ENCODE data around the gene GP9. TPM values are rescaled to one million over a fixed set of nuclear protein-coding genes. Genes with fewer than 3 reads are reported as not detected.

Gene GP9
- total and polyA plus RNA-seq, 4 donors: 0.16 to 12.0 TPM; not detected in 2

DNA sequence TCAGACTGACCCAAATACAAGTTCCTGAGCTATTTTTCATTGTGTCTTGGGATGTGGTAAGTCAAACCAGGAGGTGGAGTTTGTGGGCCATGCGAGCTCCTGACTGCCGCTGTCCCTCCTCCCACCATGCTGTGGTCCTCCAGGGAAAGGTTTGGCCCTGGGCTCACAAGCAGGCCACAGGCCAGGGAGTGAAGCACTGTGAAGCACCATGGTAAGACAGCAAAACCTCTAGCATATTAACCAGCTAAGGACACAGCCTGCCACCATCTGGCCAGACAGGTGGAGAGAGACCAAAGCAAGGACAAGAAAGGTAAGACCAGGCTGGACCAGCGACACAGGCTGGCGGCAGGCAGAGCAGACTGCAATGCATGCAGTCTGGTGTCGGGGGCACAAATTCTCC is 45.7 kb downstream of the GP9 start:
- H3K36me3 ChIP-seq (ENCODE audit: control insufficient read depth in 4 of 4, insufficient read depth in 3 of 4, low read depth in 1 of 4, low read length in 3 of 4): peaks cover 0 to 20% (median 11%) of the 10 kb centered on the region in 4 donors
- no peak for TF ChIP-seq SP1 (IDR thresholded peaks at IDR 0.05)
- no peak for TF ChIP-seq HNF4A (conservative IDR thresholded peaks at IDR 0.05)
- TF ChIP-seq, protein P1, sequence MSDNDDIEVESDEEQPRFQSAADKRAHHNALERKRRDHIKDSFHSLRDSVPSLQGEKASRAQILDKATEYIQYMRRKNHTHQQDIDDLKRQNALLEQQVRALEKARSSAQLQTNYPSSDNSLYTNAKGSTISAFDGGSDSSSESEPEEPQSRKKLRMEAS (IDR thresholded peaks at IDR 0.05): no peak
- TF ChIP-seq, protein P2, sequence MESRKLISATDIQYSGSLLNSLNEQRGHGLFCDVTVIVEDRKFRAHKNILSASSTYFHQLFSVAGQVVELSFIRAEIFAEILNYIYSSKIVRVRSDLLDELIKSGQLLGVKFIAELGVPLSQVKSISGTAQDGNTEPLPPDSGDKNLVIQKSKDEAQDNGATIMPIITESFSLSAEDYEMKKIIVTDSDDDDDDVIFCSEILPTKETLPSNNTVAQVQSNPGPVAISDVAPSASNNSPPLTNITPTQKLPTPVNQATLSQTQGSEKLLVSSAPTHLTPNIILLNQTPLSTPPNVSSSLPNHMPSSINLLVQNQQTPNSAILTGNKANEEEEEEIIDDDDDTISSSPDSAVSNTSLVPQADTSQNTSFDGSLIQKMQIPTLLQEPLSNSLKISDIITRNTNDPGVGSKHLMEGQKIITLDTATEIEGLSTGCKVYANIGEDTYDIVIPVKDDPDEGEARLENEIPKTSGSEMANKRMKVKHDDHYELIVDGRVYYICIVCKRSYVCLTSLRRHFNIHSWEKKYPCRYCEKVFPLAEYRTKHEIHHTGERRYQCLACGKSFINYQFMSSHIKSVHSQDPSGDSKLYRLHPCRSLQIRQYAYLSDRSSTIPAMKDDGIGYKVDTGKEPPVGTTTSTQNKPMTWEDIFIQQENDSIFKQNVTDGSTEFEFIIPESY (IDR thresholded peaks at IDR 0.05): no peak
- TF ChIP-seq FOXA2 (IDR thresholded peaks at IDR 0.05): no peak
- TF ChIP-seq, protein P3, sequence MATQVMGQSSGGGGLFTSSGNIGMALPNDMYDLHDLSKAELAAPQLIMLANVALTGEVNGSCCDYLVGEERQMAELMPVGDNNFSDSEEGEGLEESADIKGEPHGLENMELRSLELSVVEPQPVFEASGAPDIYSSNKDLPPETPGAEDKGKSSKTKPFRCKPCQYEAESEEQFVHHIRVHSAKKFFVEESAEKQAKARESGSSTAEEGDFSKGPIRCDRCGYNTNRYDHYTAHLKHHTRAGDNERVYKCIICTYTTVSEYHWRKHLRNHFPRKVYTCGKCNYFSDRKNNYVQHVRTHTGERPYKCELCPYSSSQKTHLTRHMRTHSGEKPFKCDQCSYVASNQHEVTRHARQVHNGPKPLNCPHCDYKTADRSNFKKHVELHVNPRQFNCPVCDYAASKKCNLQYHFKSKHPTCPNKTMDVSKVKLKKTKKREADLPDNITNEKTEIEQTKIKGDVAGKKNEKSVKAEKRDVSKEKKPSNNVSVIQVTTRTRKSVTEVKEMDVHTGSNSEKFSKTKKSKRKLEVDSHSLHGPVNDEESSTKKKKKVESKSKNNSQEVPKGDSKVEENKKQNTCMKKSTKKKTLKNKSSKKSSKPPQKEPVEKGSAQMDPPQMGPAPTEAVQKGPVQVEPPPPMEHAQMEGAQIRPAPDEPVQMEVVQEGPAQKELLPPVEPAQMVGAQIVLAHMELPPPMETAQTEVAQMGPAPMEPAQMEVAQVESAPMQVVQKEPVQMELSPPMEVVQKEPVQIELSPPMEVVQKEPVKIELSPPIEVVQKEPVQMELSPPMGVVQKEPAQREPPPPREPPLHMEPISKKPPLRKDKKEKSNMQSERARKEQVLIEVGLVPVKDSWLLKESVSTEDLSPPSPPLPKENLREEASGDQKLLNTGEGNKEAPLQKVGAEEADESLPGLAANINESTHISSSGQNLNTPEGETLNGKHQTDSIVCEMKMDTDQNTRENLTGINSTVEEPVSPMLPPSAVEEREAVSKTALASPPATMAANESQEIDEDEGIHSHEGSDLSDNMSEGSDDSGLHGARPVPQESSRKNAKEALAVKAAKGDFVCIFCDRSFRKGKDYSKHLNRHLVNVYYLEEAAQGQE (IDR thresholded peaks at IDR 0.05): no peak
- TF ChIP-seq JUND (IDR thresholded peaks at IDR 0.05): no peak
- TF ChIP-seq, protein P4, sequence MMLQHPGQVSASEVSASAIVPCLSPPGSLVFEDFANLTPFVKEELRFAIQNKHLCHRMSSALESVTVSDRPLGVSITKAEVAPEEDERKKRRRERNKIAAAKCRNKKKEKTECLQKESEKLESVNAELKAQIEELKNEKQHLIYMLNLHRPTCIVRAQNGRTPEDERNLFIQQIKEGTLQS (IDR thresholded peaks at IDR 0.05): no peak
- TF ChIP-seq TAF1 (conservative IDR thresholded peaks at IDR 0.05): no peak
- TF ChIP-seq EGR1 (IDR thresholded peaks at IDR 0.05; ENCODE audit: low read depth in 2 of 2): no peak
- no peak for TF ChIP-seq RXRA (IDR thresholded peaks at IDR 0.05)
- TF ChIP-seq, protein P5, sequence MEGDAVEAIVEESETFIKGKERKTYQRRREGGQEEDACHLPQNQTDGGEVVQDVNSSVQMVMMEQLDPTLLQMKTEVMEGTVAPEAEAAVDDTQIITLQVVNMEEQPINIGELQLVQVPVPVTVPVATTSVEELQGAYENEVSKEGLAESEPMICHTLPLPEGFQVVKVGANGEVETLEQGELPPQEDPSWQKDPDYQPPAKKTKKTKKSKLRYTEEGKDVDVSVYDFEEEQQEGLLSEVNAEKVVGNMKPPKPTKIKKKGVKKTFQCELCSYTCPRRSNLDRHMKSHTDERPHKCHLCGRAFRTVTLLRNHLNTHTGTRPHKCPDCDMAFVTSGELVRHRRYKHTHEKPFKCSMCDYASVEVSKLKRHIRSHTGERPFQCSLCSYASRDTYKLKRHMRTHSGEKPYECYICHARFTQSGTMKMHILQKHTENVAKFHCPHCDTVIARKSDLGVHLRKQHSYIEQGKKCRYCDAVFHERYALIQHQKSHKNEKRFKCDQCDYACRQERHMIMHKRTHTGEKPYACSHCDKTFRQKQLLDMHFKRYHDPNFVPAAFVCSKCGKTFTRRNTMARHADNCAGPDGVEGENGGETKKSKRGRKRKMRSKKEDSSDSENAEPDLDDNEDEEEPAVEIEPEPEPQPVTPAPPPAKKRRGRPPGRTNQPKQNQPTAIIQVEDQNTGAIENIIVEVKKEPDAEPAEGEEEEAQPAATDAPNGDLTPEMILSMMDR (IDR thresholded peaks at IDR 0.05; ENCODE audit: low read depth, low read length, missing input control): no peak
- no peak for TF ChIP-seq RAD21 (IDR thresholded peaks at IDR 0.05)
- H3K9ac ChIP-seq (ENCODE audit: low read depth in 1 of 2, low read length in 2 of 2): no peak overlapping the region
- DNase-seq (ENCODE audit: low spot score): no peak
- no peaks in the 10 kb centered on the region for H3K27me3 ChIP-seq (ENCODE audit: control insufficient read depth in 4 of 4, insufficient read depth in 4 of 4, low read length in 3 of 4)
- no peak overlapping the region for H3K27ac ChIP-seq (ENCODE audit: low read depth in 1 of 2, low read length in 2 of 2)
- peaks cover 7 to 57% (median 47%) of the 10 kb centered on the region in 4 donors for H3K4me1 ChIP-seq (ENCODE audit: control insufficient read depth in 4 of 4, insufficient read depth in 4 of 4, low read length in 3 of 4)
- 80% methylated on average over 5 of the region's 5 CpGs for WGBS
- no peaks in the 10 kb centered on the region for H3K9me3 ChIP-seq (ENCODE audit: control insufficient read depth in 4 of 4, low read length in 3 of 4)
- H3K4me3 ChIP-seq (ENCODE audit: low read depth in 1 of 3, low read length in 3 of 3): no peak overlapping the region

DNA sequence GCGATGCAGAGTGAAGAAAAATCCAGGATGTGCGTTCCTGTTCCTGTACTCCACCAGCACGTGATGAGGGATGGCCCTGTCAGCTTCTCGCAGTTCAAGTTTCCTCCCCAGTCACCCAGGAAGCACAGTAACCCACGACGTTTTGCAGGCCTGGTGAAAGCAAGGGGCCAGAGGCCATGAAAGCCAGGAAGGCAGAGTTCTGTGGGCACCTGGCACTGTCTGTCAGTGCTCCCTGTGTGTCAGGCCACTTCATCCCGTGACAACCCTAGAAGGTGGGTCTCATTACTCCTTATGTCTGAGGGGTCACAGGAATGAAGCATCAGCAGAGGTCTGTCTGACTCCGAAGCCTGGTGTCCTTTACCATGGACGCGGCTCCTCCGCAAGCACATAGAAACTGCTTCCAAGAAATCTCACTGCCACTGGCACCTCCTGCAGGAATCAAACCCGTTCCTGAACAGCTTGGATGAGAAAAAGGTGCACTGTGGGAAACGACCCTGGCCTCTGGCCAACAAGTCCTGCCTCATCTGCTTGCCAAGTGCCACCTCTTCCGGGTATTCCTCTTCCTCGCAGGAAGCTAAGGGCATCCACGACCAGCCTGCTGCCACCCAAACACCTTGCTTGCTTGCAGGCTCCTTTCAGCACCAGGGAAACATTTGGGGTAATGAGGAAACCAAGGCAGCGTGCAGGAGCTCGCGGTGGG is 46.4 kb downstream of the GP9 start:
- H3K27ac ChIP-seq (ENCODE audit: low read depth in 1 of 2, low read length in 2 of 2): no peak overlapping the region
- no peaks in the 10 kb centered on the region for H3K27me3 ChIP-seq (ENCODE audit: control insufficient read depth in 4 of 4, insufficient read depth in 4 of 4, low read length in 3 of 4)
- H3K9ac ChIP-seq (ENCODE audit: low read depth in 1 of 2, low read length in 2 of 2): peak overlapping the region in 1 of 2 donors; percentile 20
- H3K9me3 ChIP-seq (ENCODE audit: control insufficient read depth in 4 of 4, low read length in 3 of 4): no peaks in the 10 kb centered on the region
- WGBS: 66% methylated on average over 19 of the region's 19 CpGs
- TF ChIP-seq RAD21 (IDR thresholded peaks at IDR 0.05) (peak in 1 of 2 donors; percentile 7), GABPA (IDR thresholded peaks at IDR 0.05 in 1 of 2, conservative IDR thresholded peaks at IDR 0.05 in 1 of 2) (no peak)
- no peak for DNase-seq (ENCODE audit: low spot score)
- no peak overlapping the region for H3K4me3 ChIP-seq (ENCODE audit: low read depth in 1 of 3, low read length in 3 of 3)
- H3K4me1 ChIP-seq (ENCODE audit: control insufficient read depth in 4 of 4, insufficient read depth in 4 of 4, low read length in 3 of 4): peaks cover 7 to 55% (median 47%) of the 10 kb centered on the region in 4 donors
- H3K36me3 ChIP-seq (ENCODE audit: control insufficient read depth in 4 of 4, insufficient read depth in 3 of 4, low read depth in 1 of 4, low read length in 3 of 4): peaks cover 0 to 14% (median 9%) of the 10 kb centered on the region in 4 donors

All from liver (tissue), 9 donors.